HEK293T (cell line): ENCODE data around the gene IFNL3.

Experiments used
- BHLHE40 ChIP-seq: fragments of 450-650 bp; IDR thresholded peaks from 2 replicates; pipeline ENCODE4 v1.6.1; 2016; ENCODE audit warnings: mild to moderate bottlenecking, moderate library complexity, borderline replicate concordance
- ELF4 ChIP-seq: fragments of 450-650 bp; IDR thresholded peaks from 2 replicates; pipeline ENCODE4 v1.6.1; 2017; ENCODE audit warnings: antibody characterized with exemption
- FOXM1 ChIP-seq: fragments of 450-650 bp; IDR thresholded peaks from 2 replicates; pipeline ENCODE4 v1.6.1; 2017; ENCODE audit warnings: mild to moderate bottlenecking, borderline replicate concordance
- HDGF ChIP-seq: fragments of 450-650 bp; IDR thresholded peaks from 2 replicates; pipeline ENCODE4 v1.6.1; 2017; ENCODE audit warnings: antibody characterized with exemption, borderline replicate concordance
- LEF1 ChIP-seq: fragments of 450-650 bp; IDR thresholded peaks from 2 replicates; pipeline ENCODE4 v1.6.1; 2017; ENCODE audit warnings: mild to moderate bottlenecking, borderline replicate concordance
- PKNOX1 ChIP-seq: fragments of 450-650 bp; IDR thresholded peaks from 2 replicates; pipeline ENCODE4 v1.6.1; 2016
- TARDBP ChIP-seq: fragments of 450-650 bp; IDR thresholded peaks from 2 replicates; pipeline ENCODE4 v1.6.1; 2016

GRCh38 chr19:39257227-39257626 is 12.4 kb upstream of the IFNL3 start:
- TF ChIP-seq BHLHE40 (no peak), PKNOX1 (no peak), TARDBP (no peak), ELF4 (no peak), FOXM1 (no peak), LEF1 (no peak), HDGF (no peak)
